ENCODE data around the gene ZNF185.

- TF ChIP-seq, protein P1, sequence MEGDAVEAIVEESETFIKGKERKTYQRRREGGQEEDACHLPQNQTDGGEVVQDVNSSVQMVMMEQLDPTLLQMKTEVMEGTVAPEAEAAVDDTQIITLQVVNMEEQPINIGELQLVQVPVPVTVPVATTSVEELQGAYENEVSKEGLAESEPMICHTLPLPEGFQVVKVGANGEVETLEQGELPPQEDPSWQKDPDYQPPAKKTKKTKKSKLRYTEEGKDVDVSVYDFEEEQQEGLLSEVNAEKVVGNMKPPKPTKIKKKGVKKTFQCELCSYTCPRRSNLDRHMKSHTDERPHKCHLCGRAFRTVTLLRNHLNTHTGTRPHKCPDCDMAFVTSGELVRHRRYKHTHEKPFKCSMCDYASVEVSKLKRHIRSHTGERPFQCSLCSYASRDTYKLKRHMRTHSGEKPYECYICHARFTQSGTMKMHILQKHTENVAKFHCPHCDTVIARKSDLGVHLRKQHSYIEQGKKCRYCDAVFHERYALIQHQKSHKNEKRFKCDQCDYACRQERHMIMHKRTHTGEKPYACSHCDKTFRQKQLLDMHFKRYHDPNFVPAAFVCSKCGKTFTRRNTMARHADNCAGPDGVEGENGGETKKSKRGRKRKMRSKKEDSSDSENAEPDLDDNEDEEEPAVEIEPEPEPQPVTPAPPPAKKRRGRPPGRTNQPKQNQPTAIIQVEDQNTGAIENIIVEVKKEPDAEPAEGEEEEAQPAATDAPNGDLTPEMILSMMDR (conservative IDR thresholded peaks at IDR 0.05), result no peak
- TF ChIP-seq EZH2 (IDR thresholded peaks at IDR 0.05; ENCODE audit: low read depth), result no peak
Measured at GRCh38 chrX:152925835-152926234, 28.0 kb downstream of the ZNF185 start.

Measured in PC-9 (cell line).